ENCODE measurements around the gene MTA2. TPM values are rescaled to one million over a fixed set of nuclear protein-coding genes. Genes with fewer than 3 reads are reported as not detected.

The MTA2 gene
- total and polyA plus RNA-seq, 2 of the 8 experiments (the other 6 are each of a cell fraction or from before 2014, with no cell fraction given) = 25.7 to 114 TPM

- H3K4ac ChIP-seq (replicated peaks; ENCODE audit: insufficient read length, low read depth, low read length) = no peak overlapping the region
- peaks cover 0 to 17% (median 7%) of the 10 kb centered on the region in 4 experiments; a peak in 5 of 8 replicates for H3K36me3 ChIP-seq (ENCODE audit: control insufficient read depth in 2 of 4, insufficient read depth in 4 of 4, low read length in 3 of 4)
- H2AFZ ChIP-seq (ENCODE audit: low read length) = no peak overlapping the region
- peaks cover 15 to 40% of the 10 kb centered on the region in 2 experiments for H3K79me2 ChIP-seq (ENCODE audit: control insufficient read depth in 1 of 2, insufficient read depth in 2 of 2, low read length in 2 of 2)
- H4K20me1 ChIP-seq (replicated peaks in 1 of 2; ENCODE audit: control insufficient read depth in 1 of 2, insufficient read depth in 2 of 2, low read length in 2 of 2) = peaks cover 3 to 23% of the 10 kb centered on the region in 2 experiments
- no peaks in the 10 kb centered on the region for H3K9me3 ChIP-seq (ENCODE audit: insufficient read depth in 2 of 2, low read depth in 1 of 2, low read length in 1 of 2)
- no peaks in the 10 kb centered on the region for H3K27me3 ChIP-seq (replicated peaks in 1 of 4; ENCODE audit: control insufficient read depth in 3 of 4, extremely low read depth in 1 of 4, insufficient read depth in 3 of 4, low read length in 3 of 4)
- no peak overlapping the region for H4K91ac ChIP-seq (replicated peaks; ENCODE audit: insufficient read length, low read length)
- WGBS, 2 experiments (ENCODE audit: extremely low coverage in 1 of 2, insufficient coverage in 1 of 2, insufficient read length in 1 of 2, insufficient replicate concordance in 2 of 2, low coverage in 1 of 2, low lambda C conversion rate in 2 of 2, missing lambda C conversion rate in 1 of 2) = 94% methylated on average over 11 of the region's 11 CpGs; no CpG with 5 or more reads in 1 of the 2 experiments
- no peak overlapping the region for H3K27ac ChIP-seq (ENCODE audit: low read depth, low read length)
- no peak overlapping the region for H4K5ac ChIP-seq (ENCODE audit: insufficient read length, low read depth, low read length)
- no peaks in the 10 kb centered on the region; a peak in 2 of 7 replicates for H3K4me1 ChIP-seq (replicated peaks in 1 of 4; ENCODE audit: control insufficient read depth in 3 of 4, insufficient read depth in 4 of 4, low read length in 3 of 4)
- H3K14ac ChIP-seq (ENCODE audit: insufficient read length) = no peak overlapping the region
- H3K4me2 ChIP-seq (ENCODE audit: insufficient read depth in 1 of 2, low read depth in 2 of 2, low read length in 2 of 2) = no peak overlapping the region
- no peak overlapping the region for H2BK12ac ChIP-seq (ENCODE audit: low read depth, low read length)
- H3K18ac ChIP-seq (ENCODE audit: extremely low read depth, low read length) = no peak overlapping the region
- H2AK5ac ChIP-seq (ENCODE audit: low read depth, low read length) = no peak overlapping the region
- H2BK5ac ChIP-seq (ENCODE audit: low read depth, low read length) = no peak overlapping the region
- peaks cover 8% of the 10 kb centered on the region for H3K23me2 ChIP-seq (ENCODE audit: low read depth, low read length)
- no peak for FAIRE-seq
- no peak overlapping the region for H3K4me3 ChIP-seq (ENCODE audit: extremely low read depth in 1 of 4, insufficient read depth in 2 of 4, low read depth in 3 of 4, low read length in 4 of 4)
- POLR2A ChIA-PET (ENCODE audit: partially characterized antibody) = interaction anchor here (0.6 to 50.4 kb wide), 8 partner anchors 7 to 337 kb away, joined by 3 to 2041 read pairs (median 20); partner anchors contain the start of genes B3GAT3, BSCL2, C11orf98 and CSKMT
- peaks cover 7% of the 10 kb centered on the region for H3K79me1 ChIP-seq (ENCODE audit: low read depth, low read length)
- H2BK120ac ChIP-seq (replicated peaks; ENCODE audit: low read depth, low read length) = no peak overlapping the region
- no peak overlapping the region for H2BK20ac ChIP-seq (ENCODE audit: low read length)
- no peak overlapping the region for H3K56ac ChIP-seq (replicated peaks; ENCODE audit: insufficient read length, low read depth, low read length)
- no peak overlapping the region; the same call in 1 of the 2 replicates for H4K8ac ChIP-seq (ENCODE audit: extremely low read depth, insufficient read depth, low read length)
- no peak for DNase-seq (ENCODE audit: low read depth in 1 of 2, low spot score in 2 of 2)
- CTCF ChIA-PET (ENCODE audit: partially characterized antibody) = interaction anchor here (0.6 to 3.2 kb wide), 9 partner anchors 14 to 1199 kb away, joined by 3 to 14 read pairs (median 3); partner anchors contain the start of gene LRRN4CL
- H3K23ac ChIP-seq (ENCODE audit: insufficient read length) = no peak overlapping the region
- no peak overlapping the region for H2BK15ac ChIP-seq (ENCODE audit: low read length)
- no peak overlapping the region; a peak in 1 of 7 replicates for H3K9ac ChIP-seq (replicated peaks in 1 of 4; ENCODE audit: extremely low read depth in 1 of 4, low read depth in 3 of 4, low read length in 3 of 4)
- no peak for TF ChIP-seq CBX5 (IDR thresholded peaks at IDR 0.05; ENCODE audit: low read depth, low read length)
- TF ChIP-seq ASH2L (IDR thresholded peaks at IDR 0.05; ENCODE audit: low read length) = no peak
- no peak for TF ChIP-seq SRF (IDR thresholded peaks at IDR 0.05; ENCODE audit: low read depth, low read length)
- no peak for TF ChIP-seq RNF2 (IDR thresholded peaks at IDR 0.05; ENCODE audit: borderline replicate concordance, low read depth, low read length, missing control alignments, poor library complexity, severe bottlenecking)
- no peak for TF ChIP-seq JUND (IDR thresholded peaks at IDR 0.05; ENCODE audit: low read length)
- no peak for TF ChIP-seq EZH2 (IDR thresholded peaks at IDR 0.05; ENCODE audit: low read depth, low read length, severe bottlenecking)
Observed at GRCh38 chr11:62649486-62649885, 47.8 kb upstream of the MTA2 start.

Measured in H1 (cell line).